Measurements from ENCODE around the gene RAD50.
"Not testable (repeated sequence)": the region's sequence is repeated elsewhere in the genome, so short reads cannot be mapped to it uniquely, and the experiment has no call there.

The RAD50 gene

DNA sequence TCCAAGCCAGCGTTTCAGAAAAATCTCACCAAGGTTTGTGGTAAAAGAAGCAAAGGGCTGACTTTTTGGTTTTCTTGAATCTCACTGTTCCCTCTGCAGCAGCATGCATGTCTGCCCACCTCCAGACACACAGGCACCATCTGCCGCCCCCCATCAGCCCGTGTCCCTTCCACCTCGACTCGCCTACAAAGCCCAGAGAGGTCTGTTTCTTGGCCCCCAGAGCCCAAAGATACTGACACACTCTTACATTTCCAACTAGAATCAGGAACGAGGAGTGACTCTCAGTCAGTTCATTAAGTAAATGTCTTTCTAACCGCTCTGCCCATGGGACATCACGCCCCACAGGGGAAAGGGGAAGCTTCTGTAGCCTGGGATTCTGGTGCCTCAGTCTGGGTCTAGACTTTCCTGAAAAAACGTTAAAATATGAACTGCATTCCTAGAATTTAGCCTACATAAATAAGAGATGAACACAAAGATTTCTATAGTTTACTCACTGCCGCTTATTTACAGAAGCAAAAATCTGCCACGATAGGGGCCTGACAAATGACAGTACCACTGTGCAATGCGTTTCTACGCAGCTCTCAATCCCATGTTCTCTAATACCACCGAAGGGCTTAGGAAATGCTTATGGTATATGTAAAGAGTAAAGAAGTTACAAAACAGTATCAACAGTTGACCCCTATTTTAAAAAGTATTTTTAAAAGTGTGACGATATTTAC, 121.1 kb downstream of the RAD50 start:
- DNase-seq: no peak

DNA sequence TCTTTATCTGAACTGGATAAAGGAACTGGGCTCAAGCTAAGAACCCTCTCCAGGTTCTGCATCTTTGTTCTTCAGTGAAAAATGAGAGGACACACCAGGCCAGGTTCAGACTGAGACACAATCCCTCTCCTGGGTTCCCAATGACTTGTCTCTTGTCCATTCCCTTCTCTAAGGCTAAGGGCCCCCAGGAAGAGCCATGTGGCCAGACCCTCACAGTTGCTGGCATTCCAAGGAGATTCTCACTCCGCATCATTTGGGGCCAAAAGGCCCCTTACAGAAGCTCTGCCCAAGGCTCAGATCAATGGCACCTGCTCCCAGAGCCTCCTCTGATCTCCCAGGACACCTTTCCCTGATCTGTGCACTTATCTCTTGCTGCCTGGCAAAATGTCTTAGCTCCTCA, 122.0 kb downstream of the RAD50 start:
- DNase-seq: no peak

DNA sequence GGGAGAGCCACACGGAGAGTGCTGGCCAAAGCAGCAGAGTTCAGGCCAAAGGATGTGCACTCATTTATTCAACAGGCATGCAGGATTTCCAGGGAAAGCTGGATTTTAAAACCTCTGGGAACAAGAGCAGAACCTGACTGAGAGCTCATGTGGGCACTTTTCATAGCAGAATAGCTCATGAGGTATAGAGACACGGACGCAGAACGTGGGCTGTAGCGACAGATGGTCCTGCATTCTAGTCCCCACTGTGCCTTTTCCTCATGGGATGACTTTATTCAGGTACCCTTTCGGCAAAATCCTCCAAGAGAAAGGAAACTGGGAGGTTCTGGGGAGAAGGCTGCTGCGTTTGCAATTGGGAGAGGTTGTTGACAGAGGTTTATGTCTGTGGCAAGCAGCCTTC, 122.4 kb downstream of the RAD50 start:
- DNase-seq: no peak

DNA sequence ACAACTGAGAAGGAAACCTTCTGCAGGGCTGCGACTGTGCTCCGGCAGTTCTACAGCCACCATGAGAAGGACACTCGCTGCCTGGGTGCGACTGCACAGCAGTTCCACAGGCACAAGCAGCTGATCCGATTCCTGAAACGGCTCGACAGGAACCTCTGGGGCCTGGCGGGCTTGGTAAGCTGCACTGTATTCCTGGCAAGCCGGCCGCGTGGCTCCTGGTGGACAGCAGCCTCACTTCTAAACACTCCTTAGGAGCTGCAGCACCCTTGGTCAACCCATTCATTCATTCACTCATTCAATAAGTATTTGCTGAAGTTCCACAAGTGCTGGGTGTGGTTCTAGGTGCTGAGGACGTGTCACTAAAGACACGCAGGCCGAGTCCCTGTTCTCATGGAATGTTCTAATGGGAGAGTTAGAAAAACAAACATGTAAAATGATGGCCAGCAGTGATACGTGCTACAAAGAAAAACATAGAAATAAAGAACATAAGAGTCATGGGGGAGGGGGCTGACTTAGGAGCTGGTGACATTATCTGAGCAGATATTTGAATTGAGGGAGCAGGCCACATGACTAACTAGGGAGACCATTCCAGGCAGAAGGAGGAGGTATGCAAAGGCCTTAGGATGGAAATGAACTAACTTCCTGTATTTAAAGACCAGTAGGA, 123.1 kb downstream of the RAD50 start:
- DNase-seq: no peak

DNA sequence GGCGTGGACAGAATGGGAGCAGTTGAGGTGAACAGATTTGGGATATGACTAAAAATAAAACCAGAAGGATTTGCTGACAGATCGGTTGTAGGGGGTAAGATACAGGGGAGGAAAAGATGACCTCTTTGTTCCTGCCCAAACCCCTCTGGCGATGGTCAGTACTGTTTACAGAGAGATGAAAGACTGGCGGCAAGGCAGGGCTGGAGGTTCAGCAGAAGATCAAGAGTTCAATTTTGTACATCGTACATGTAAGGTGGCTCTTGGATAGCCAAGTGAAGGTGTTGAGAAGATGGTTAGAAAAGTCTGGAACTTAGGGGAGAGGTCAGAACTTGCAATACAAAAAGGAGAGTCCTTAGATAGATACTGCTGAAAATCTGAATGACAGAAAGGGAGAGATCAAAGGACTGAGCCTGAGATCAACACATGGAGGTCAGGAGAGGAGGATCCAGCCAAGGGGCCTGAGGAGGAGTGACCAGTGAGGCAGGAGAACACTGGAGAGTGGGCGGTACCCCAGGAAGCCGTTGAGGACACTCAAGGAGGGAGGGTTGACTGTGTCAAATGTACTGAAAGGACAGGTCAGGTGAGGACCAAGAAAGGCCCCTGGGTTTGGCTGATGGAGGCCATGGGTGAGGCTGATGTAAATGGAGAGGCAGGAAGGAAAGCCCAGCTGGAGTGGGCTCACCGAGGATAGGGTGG, 124.2 kb downstream of the RAD50 start:
- DNase-seq: no peak

DNA sequence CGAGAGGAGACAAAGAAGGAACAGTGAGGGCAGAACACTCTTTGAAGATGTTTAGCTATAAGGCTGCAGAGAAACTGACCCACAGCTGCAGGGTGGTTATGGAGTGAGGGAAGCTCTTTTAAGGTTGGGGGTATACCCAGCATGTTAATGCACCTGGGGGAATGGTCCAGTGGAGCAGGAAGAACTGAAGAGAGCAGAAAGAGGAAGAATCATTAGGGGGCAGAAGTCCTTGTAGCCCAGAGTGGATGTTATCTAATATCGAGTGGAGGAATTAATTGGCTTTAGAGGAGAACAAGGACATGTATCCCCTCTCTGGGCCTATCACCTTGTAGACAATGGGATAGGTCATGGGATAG, 124.7 kb downstream of the RAD50 start:
- no peak for DNase-seq

DNA sequence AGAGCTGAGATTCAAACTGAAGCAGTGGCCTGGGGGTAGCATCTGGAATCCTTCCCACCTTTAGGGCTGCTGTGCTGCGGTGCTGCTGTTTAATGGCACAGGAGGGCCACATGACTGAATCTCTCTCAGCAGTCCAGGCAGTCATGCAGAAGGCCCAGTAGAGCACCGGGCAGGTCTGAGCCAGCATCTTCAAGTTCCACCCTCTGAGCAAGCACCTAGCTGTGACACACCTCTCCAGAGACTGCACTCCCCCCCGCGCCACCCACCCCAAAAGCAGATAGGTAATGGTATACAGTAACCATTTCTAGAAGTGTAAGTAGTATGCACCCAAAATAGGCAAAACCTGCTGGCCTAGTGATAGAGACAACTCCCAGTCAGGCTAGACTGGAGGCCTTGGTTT, 125.2 kb downstream of the RAD50 start:
- no peak for DNase-seq

DNA sequence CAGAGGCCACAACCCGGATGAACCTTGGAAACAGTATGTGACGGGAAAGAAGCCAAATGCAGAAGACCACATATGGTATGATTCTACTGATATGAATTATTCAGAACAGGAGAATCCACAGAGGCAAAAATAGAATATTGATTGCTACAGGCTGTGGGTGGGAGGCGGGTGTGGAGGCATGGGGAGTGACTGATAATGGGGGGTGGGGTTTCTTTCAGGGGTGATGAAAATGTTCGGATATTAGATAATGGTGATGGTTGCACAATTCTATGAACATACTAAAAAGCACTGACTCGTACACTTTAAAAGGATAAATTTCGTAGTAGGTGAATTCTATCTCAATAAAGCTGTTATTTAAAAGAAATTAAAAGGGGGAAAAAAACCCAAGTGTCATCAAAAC, 127.7 kb downstream of the RAD50 start:
- DNase-seq: no peak

DNA sequence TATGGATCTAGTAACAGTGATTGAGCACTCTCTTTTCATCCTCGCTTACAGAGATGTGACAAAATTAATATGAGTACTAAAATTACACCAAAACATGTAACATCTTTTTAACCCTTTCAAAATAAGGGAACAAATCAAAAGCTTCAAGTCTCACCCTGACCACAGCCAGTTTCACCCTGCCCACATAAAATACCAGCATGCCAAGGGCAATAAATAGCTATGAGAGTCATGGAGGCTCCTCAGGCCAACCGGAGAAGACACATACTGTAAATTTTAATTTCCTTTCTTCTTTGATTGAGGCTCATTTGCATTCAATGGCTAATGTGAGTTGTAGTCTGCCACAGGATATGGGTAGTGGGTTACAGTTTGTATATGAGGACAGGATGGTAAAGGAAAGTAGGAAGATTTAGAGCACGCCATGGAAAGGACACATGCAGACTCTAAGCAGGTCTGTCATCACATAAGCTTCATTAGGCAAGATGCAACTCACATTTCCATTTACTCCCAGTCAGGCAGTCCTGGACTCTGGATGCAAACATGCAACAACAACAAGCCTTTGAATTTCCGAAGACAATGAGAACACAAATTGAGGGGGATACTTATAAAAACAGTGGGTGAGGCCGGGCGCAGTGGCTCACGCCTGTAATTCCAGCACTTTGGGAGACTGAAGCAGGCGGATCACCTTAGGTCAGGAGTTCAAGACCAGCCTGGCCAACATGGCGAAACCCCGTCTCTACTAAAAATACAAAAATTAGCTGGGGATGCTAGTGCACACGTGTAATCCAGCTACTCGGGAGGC, 128.3 kb downstream of the RAD50 start:
- no peak for DNase-seq

DNA sequence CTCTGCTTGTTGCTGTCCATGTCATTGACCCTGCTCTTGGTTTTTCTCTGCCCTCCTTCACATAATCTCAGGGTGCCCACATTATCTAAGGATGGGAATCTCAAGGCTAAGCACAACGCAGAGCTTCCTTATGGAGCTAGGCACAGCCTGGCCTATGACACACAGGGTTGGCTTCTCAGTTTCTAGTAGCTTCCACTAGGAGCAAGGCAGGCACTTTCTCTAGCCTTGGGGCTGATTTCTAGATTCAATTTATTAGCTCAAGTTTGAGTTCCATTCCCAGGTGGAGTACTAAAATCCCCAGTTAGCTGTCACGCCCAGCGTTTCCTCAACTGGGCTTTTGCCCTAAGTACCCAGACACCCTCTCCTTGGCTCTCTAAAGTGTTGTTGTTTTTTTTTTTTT, 129.4 kb downstream of the RAD50 start:
- DNase-seq: no peak

DNA sequence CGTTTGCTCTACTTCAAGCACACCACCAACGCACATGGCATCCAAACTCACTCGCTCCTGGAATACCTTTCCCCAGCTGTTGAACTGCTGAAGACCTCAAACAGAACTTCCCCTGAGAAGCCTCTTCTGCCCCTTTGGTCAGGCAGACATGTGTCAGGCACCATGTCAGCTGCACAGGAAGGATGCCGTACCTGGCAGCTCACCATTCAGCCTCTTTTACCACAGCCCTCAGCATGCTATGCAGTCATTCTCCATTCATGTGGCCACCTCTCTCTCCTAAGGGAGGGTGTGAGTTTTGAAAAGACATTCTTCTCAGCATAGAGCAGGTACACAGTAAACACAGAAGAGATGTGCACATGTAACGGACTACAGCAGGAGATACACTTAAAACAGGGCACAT, 131.2 kb downstream of the RAD50 start:
- peak; percentile 22 for DNase-seq

DNA sequence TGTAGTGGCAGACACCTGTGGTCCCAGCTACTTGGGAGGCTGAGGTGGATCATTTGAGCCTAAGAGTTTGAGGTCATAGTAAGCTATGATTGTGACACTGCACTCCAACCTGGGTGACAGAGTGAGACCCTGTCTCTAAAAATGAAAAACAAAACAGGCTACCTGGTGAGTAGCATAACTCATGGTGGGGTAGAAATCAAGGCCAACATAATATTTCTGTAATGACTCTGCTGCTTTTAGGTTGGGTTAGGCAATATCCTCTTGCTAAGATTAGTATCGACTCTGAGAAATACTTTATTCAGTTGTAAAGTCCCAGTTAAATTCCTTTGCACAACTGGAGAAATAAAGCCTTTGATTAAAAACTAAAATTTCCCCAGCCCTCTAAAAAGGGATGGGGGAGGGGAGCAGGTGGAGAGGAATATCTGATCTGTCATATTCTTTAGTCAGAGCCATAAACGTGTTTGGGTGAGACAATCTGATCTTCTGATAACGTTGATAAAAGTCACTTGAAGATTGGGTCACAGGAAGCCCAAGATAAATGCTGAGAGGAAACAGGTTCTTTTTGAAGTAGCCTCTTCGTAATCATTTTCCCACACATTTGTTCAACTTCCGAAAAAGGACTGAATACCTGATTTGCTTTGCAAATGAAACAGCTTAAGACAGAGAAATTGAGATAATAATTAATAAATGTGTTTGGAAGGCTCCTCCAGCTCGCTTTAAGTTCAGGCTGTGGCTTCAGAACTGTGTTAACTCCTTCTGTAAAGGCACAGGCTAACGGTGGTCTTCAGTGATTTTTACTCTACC, 132.0 kb downstream of the RAD50 start:
- peak; percentile 24 for DNase-seq

DNA sequence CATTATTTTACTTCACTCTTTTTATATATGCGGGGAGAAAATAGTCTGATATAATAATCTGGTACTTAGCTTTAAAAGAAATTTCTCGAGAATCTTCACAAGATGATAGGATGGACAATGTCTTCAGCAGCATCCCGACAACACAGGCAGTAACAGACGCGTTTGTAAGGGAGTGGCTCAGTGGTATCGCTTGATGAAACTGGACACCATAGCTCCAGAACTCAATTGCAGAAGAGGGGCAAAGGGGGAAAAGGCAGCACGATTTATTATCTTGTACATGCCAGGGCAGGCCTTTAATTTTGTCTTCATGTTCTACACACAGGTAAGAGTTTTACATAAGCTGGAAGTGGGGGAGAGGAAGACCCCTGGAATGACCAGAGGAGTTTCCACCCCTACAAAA, 132.7 kb downstream of the RAD50 start:
- DNase-seq: no peak

DNA sequence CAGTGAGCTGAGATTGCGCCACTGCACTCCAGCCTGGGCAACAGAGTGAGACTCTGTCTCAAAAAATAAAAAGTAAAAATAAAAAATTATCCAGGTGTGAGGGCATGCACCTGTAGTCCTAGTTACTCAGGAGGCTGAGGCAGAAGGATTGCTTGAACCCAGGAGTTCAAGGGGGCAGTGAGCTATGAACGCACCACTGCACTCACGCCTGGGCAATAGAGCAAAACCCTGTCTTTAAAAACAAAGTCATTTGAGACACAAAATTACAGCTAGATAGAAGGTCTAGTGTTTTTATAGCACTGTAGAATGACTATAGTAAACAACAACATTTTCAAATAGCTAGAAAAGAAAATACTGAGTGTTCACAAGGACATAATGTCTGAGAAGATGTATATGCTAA, 133.4 kb downstream of the RAD50 start:
- DNase-seq: no peak

DNA sequence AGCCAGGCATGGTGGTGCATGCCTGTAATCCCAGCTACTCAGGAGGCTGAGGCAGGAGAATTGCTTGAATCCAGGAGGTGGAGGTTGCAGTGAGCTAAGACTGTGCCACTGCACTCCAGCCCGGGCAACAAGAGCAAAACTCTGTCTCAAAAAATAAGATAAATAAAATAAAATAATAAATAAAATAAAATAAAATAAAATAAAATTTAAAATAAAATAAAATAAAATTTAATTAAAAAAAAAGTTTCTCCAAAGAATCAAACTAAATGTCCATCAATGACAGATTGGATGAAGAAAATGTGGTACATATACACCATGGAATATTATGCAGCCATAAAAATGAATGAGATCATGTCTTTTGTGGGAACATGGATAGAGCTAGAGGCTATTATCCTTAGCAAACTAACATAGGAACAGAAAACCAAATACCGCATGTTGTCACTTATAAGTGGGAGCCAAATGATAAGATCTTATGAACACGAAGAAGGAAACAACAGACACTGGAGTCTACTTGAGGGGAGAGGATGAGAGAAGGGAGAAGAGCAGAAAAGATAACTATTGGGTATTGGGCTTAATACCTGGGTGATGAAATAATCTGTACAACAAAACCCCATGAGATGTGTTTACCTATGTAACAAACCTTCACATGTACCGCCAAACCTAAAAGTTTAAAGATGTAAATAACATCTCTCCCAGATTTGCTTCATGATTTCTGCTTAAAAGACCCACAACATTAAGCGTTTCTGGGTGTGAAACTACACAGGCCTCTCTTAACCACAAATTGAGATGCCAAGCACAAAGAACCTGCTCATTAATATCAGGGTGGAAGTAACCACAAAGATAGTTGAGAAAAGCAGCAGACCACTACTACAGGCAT, 135.2 kb downstream of the RAD50 start:
- not testable (repeated sequence) for DNase-seq

DNA sequence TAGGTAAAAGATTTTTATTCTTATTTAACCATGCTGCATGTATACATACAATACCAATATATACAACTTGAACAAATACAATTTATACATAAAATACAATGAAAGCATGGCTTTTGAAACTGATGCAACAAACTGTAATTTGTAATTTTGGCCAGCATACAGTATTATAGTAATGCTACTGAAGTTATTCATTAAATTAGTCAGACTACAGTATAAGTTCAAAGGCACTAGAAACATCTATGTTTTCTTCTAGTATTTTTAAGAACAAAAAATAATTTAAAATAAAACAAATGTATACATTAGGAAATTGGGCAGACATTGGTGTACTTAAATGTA, 135.8 kb downstream of the RAD50 start:
- DNase-seq: no peak

Data from activated naive CD4-positive, alpha-beta T cell treated with Interleukin-2 at 50 U/mL for 16 hours (primary cell).